Measurements from ENCODE around the gene SART1.
"Not testable (repeated sequence)": the region's sequence is repeated elsewhere in the genome, so short reads cannot be mapped to it uniquely, and the experiment has no call there.

SART1 gene

DNA sequence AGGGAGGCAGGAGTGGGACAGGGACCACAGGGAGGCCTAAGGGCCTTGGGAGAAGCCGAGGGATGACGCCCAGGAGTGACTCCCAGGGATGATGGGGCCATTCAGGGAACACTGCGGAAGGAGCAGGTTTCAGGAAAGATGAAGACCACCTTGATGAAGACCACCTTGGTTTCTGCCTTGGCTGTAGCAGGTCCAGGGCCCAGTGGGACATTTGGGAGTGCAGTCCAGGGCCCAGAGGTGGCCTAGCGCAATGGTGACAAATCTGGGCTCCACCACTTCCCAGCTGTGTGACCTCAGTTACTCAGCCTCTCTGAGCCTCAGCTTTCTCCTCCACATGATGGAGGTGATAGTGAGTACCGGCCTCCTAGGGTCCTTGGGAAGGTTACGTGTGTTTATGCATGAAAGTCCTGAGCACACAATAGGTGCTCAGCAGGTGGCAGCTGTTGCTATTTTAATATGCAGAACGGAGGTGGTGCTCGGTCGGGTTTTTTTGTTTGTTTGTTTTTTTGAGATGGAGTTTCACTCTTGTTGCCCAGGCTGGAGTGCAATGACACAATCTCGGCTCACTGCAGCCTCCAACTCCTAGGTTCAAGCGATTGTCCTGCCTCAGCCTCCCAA lies 15.5 kb upstream of the SART1 start:
- no peak overlapping the region for H3K9ac ChIP-seq (ENCODE audit: low read length in 5 of 5)
- H3K27ac ChIP-seq (ENCODE audit: low read depth, low read length) = no peak overlapping the region
- H3K4me1 ChIP-seq (ENCODE audit: control insufficient read depth in 5 of 5, insufficient read depth in 5 of 5, low read length in 5 of 5) = peaks cover 0 to 7% (median 0%) of the 10 kb centered on the region in 5 donors
- H3K36me3 ChIP-seq (ENCODE audit: control insufficient read depth in 5 of 5, insufficient read depth in 5 of 5, low read length in 5 of 5) = no peaks in the 10 kb centered on the region
- H3K9me3 ChIP-seq (ENCODE audit: control insufficient read depth in 5 of 5, low read length in 5 of 5) = no peaks in the 10 kb centered on the region
- H3K4me3 ChIP-seq (ENCODE audit: low read depth in 1 of 5, low read length in 5 of 5) = no peak overlapping the region
- H3K27me3 ChIP-seq (ENCODE audit: control insufficient read depth in 5 of 5, insufficient read depth in 4 of 5, low read length in 5 of 5) = peaks cover 0 to 7% (median 4%) of the 10 kb centered on the region in 5 donors

DNA sequence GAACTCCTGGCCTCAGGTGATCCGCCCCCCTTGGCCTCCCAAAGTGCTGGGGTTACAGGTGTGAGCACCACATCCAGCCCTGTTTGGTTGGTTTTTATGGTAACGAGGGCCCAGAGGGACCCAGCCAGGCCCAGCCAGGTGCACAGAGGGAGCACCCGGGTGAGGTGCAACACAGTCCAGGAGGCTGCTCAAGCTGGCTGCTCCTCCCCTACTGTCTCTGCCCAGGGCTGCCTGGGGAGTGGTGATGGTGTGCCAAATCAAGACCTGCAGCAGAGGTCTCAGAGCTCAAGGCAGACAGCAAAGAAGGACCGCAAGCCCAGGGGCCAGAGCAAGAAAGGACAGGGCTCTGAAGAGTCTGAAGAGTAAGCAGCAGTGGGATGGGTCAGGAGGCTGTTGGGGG lies 14.9 kb upstream of the SART1 start:
- peaks cover 0 to 7% (median 4%) of the 10 kb centered on the region in 5 donors for H3K27me3 ChIP-seq (ENCODE audit: control insufficient read depth in 5 of 5, insufficient read depth in 4 of 5, low read length in 5 of 5)
- peaks cover 0 to 5% (median 0%) of the 10 kb centered on the region in 5 donors for H3K4me1 ChIP-seq (ENCODE audit: control insufficient read depth in 5 of 5, insufficient read depth in 5 of 5, low read length in 5 of 5)
- H3K9me3 ChIP-seq (ENCODE audit: control insufficient read depth in 5 of 5, low read length in 5 of 5) = no peaks in the 10 kb centered on the region
- no peak overlapping the region for H3K27ac ChIP-seq (ENCODE audit: low read depth, low read length)
- H3K9ac ChIP-seq (ENCODE audit: low read length in 5 of 5) = no peak overlapping the region
- H3K36me3 ChIP-seq (ENCODE audit: control insufficient read depth in 5 of 5, insufficient read depth in 5 of 5, low read length in 5 of 5) = no peaks in the 10 kb centered on the region
- H3K4me3 ChIP-seq (ENCODE audit: low read depth in 1 of 5, low read length in 5 of 5) = no peak overlapping the region

DNA sequence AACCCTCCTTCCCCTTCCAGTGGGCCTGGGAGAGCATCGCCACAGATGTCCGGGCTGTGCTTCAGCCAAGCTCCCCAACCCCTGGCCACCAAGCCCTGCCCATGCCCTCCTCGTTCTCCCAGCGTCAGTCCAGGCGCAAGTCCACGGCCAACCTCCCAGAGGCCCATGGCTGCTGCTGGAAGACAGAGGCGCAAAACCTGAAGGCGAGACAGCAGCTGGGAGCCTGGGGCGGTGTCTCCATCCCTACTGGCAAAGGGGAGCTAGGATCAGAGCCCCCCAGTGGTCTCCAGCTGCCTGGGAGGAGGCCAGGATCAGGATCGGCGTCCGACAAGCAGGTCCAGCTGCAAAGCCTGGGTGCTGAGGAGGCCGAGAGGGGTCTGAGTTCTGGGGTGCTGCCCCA lies 14.4 kb upstream of the SART1 start:
- H3K36me3 ChIP-seq (ENCODE audit: control insufficient read depth in 5 of 5, insufficient read depth in 5 of 5, low read length in 5 of 5) = no peaks in the 10 kb centered on the region
- peaks cover 0 to 7% (median 4%) of the 10 kb centered on the region in 5 donors for H3K27me3 ChIP-seq (ENCODE audit: control insufficient read depth in 5 of 5, insufficient read depth in 4 of 5, low read length in 5 of 5)
- no peak overlapping the region for H3K9ac ChIP-seq (ENCODE audit: low read length in 5 of 5)
- no peak overlapping the region for H3K4me3 ChIP-seq (ENCODE audit: low read depth in 1 of 5, low read length in 5 of 5)
- no peak overlapping the region for H3K27ac ChIP-seq (ENCODE audit: low read depth, low read length)
- H3K9me3 ChIP-seq (ENCODE audit: control insufficient read depth in 5 of 5, low read length in 5 of 5) = no peaks in the 10 kb centered on the region
- H3K4me1 ChIP-seq (ENCODE audit: control insufficient read depth in 5 of 5, insufficient read depth in 5 of 5, low read length in 5 of 5) = peaks cover 0 to under 1% (median 0%) of the 10 kb centered on the region in 5 donors

DNA sequence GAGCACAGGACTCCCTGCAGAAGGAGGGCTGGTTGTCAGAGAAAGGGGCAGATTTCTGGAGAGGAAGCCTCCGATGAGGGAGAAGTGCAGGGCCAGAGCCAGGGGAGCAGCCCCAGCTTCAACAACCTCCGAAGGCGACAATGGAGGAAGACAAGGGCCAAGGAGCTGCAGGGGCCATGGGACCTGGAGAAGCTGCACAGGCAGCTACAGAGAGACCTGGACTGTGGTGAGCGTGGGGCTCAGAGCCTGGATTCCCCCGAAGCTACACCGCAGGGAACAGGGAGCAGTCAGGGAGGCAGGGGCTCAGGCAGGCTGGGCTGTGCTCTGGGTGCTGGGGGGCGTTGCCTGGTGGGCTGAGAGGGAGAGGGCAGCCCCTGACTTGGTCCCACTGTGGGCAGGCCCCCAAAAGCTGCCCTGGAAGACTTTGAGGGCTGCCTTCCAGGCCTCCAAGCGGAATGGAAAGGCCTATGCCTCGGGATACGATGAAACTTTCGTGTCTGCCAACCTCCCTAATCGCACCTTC lies 13.9 kb upstream of the SART1 start:
- H3K9ac ChIP-seq (ENCODE audit: low read length in 5 of 5) = no peak overlapping the region
- H3K4me1 ChIP-seq (ENCODE audit: control insufficient read depth in 5 of 5, insufficient read depth in 5 of 5, low read length in 5 of 5) = no peaks in the 10 kb centered on the region
- H3K4me3 ChIP-seq (ENCODE audit: low read depth in 1 of 5, low read length in 5 of 5) = no peak overlapping the region
- peaks cover 0 to 7% (median 4%) of the 10 kb centered on the region in 5 donors for H3K27me3 ChIP-seq (ENCODE audit: control insufficient read depth in 5 of 5, insufficient read depth in 4 of 5, low read length in 5 of 5)
- H3K27ac ChIP-seq (ENCODE audit: low read depth, low read length) = no peak overlapping the region
- no peaks in the 10 kb centered on the region for H3K9me3 ChIP-seq (ENCODE audit: control insufficient read depth in 5 of 5, low read length in 5 of 5)
- no peaks in the 10 kb centered on the region for H3K36me3 ChIP-seq (ENCODE audit: control insufficient read depth in 5 of 5, insufficient read depth in 5 of 5, low read length in 5 of 5)

DNA sequence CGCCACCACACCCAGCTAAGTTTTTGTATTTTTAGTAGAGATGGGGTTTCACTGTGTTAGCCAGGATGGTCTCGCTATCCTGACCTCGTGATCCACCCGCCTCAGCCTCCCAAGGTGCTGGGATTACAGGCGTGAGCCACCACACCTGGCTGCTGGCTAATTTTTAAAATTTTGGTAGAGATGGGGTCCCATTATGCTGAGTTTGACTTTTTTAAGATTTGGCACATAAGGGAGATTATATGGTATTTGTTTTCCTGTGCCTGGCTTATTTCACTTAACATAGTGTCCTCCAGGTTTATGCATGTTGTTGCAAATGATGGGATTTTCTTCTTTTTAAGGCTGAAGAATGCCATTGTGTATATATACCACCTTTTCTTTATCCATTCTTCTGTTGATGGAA lies 10.8 kb upstream of the SART1 start:
- not testable (repeated sequence) for H3K4me3 ChIP-seq (ENCODE audit: low read depth in 1 of 5, low read length in 5 of 5); H3K27me3 ChIP-seq (ENCODE audit: control insufficient read depth in 5 of 5, insufficient read depth in 4 of 5, low read length in 5 of 5); H3K9me3 ChIP-seq (ENCODE audit: control insufficient read depth in 5 of 5, low read length in 5 of 5); H3K4me1 ChIP-seq (ENCODE audit: control insufficient read depth in 5 of 5, insufficient read depth in 5 of 5, low read length in 5 of 5); H3K36me3 ChIP-seq (ENCODE audit: control insufficient read depth in 5 of 5, insufficient read depth in 5 of 5, low read length in 5 of 5); H3K27ac ChIP-seq (ENCODE audit: low read depth, low read length); H3K9ac ChIP-seq (ENCODE audit: low read length in 5 of 5)

DNA sequence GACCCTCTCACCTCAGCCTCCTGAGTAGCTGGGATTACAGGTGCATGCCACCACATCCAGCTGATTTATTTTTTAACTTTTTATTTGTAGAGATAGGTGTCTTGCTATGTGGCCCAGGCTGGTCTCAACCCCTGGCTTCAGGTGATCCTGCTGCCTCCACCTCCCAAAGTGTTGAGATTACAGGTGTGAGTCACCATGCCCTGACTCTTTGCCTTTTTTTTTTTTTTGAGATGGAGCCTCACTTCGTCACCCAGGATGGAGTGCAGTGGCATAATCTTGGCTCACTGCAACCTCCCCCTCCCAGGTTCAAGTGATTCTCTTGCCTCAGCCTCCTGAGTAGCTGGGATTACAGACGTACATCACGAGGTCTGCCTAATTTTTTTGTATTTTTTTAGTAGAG lies 9.9 kb upstream of the SART1 start:
- not testable (repeated sequence) for H3K4me1 ChIP-seq (ENCODE audit: control insufficient read depth in 5 of 5, insufficient read depth in 5 of 5, low read length in 5 of 5); H3K9ac ChIP-seq (ENCODE audit: low read length in 5 of 5); H3K4me3 ChIP-seq (ENCODE audit: low read depth in 1 of 5, low read length in 5 of 5); H3K27ac ChIP-seq (ENCODE audit: low read depth, low read length); H3K36me3 ChIP-seq (ENCODE audit: control insufficient read depth in 5 of 5, insufficient read depth in 5 of 5, low read length in 5 of 5); H3K9me3 ChIP-seq (ENCODE audit: control insufficient read depth in 5 of 5, low read length in 5 of 5); H3K27me3 ChIP-seq (ENCODE audit: control insufficient read depth in 5 of 5, insufficient read depth in 4 of 5, low read length in 5 of 5)

DNA sequence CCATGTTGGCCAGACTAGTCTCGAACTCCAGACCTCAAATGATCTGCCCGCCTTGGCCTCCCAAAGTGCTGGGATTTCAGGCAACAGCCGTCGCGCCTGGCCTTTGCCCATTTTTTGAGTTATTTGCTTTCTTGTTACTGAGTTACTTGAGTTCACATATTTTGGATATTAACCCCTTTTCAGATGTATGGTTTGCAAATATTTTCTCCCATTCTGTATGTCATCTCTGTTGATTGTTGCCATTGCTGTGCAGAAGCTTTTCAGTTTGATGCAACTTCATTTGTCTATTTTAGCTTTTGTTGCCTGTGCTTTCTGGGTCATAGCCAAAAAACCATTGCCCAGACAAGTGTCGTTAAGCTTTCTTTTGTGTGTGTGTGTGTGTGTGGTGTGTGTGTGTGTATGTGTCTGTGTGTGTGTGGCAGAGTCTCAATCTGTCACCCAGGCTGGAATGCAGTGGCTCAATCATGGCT lies 9.4 kb upstream of the SART1 start:
- peaks cover 4 to 9% (median 5%) of the 10 kb centered on the region in 5 donors for H3K27me3 ChIP-seq (ENCODE audit: control insufficient read depth in 5 of 5, insufficient read depth in 4 of 5, low read length in 5 of 5)
- no peaks in the 10 kb centered on the region for H3K9me3 ChIP-seq (ENCODE audit: control insufficient read depth in 5 of 5, low read length in 5 of 5)
- H3K4me1 ChIP-seq (ENCODE audit: control insufficient read depth in 5 of 5, insufficient read depth in 5 of 5, low read length in 5 of 5) = no peaks in the 10 kb centered on the region
- H3K9ac ChIP-seq (ENCODE audit: low read length in 5 of 5) = no peak overlapping the region
- no peaks in the 10 kb centered on the region for H3K36me3 ChIP-seq (ENCODE audit: control insufficient read depth in 5 of 5, insufficient read depth in 5 of 5, low read length in 5 of 5)
- H3K27ac ChIP-seq (ENCODE audit: low read depth, low read length) = no peak overlapping the region
- no peak overlapping the region for H3K4me3 ChIP-seq (ENCODE audit: low read depth in 1 of 5, low read length in 5 of 5)

DNA sequence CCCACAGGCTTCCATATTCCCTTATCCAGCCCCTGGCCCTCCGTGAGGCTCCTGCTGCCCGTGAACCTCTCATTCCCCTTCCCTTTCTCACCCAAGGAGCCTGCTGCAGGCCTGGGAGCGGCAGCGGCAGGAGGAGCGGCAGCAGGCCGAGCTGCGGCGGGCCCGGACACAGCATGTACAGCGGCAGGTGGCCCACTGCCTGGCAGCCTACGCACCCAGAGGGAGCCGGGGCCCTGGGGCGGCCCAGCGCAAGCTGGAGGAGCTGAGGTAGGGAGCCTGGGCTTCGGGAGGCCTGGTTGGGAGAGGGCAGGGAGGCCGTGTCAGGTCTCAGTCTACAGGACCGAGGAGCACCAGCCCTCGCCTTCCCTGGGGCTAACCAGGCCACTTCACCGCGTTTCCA lies 8.1 kb upstream of the SART1 start:
- no peak overlapping the region for H3K9ac ChIP-seq (ENCODE audit: low read length in 5 of 5)
- H3K36me3 ChIP-seq (ENCODE audit: control insufficient read depth in 5 of 5, insufficient read depth in 5 of 5, low read length in 5 of 5) = no peaks in the 10 kb centered on the region
- no peaks in the 10 kb centered on the region for H3K4me1 ChIP-seq (ENCODE audit: control insufficient read depth in 5 of 5, insufficient read depth in 5 of 5, low read length in 5 of 5)
- H3K27ac ChIP-seq (ENCODE audit: low read depth, low read length) = no peak overlapping the region
- peaks cover 3 to 7% (median 5%) of the 10 kb centered on the region in 5 donors for H3K27me3 ChIP-seq (ENCODE audit: control insufficient read depth in 5 of 5, insufficient read depth in 4 of 5, low read length in 5 of 5)
- no peaks in the 10 kb centered on the region for H3K9me3 ChIP-seq (ENCODE audit: control insufficient read depth in 5 of 5, low read length in 5 of 5)
- H3K4me3 ChIP-seq (ENCODE audit: low read depth in 1 of 5, low read length in 5 of 5) = no peak overlapping the region

DNA sequence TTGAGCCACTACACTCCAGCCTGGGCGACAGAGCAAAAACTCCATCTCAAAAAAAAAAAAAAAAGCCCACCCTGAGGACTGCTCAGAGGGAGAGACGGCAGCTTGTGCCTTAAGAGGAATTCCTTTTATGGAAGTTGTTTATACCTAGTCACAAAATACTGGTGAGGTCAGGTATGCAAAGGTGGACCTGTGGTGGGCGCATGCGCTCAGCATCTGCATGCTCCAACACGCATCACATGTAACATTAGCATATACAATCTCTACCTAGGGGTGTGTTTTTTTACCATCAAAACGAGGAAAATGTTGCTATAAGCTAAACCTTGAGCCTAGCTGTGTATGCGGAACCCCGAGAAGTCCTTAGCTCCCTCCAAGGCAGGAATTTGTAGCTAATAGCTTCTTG lies 6.8 kb upstream of the SART1 start:
- no peaks in the 10 kb centered on the region for H3K36me3 ChIP-seq (ENCODE audit: control insufficient read depth in 5 of 5, insufficient read depth in 5 of 5, low read length in 5 of 5)
- H3K4me3 ChIP-seq (ENCODE audit: low read depth in 1 of 5, low read length in 5 of 5) = no peak overlapping the region
- peaks cover 4 to 7% (median 6%) of the 10 kb centered on the region in 5 donors for H3K27me3 ChIP-seq (ENCODE audit: control insufficient read depth in 5 of 5, insufficient read depth in 4 of 5, low read length in 5 of 5)

DNA sequence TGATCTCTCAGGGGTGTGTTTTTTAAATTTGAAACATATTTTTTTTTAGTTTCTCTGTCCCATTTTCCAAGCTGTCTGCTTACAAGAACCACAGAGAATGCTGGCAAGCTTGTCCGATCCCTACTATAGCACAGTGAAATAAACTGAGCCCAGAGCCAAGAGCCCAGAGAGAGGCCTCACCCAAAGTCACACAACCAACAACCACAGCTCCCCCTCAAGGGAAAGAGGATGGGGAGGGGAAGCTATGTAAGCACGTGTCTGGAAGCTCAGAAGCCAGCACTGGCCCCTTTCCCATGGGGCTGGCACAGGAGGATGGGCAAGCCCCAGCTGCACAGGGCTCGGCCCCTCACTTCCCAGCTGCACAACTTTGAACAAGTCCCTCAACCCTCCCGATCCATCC lies 3.2 kb upstream of the SART1 start:
- peaks cover 7 to 19% (median 17%) of the 10 kb centered on the region in 5 donors for H3K4me1 ChIP-seq (ENCODE audit: control insufficient read depth in 5 of 5, insufficient read depth in 5 of 5, low read length in 5 of 5)
- H3K27me3 ChIP-seq (ENCODE audit: control insufficient read depth in 5 of 5, insufficient read depth in 4 of 5, low read length in 5 of 5) = peaks cover 4 to 7% (median 6%) of the 10 kb centered on the region in 5 donors
- no peak overlapping the region for H3K4me3 ChIP-seq (ENCODE audit: low read depth in 1 of 5, low read length in 5 of 5)
- no peak overlapping the region for H3K27ac ChIP-seq (ENCODE audit: low read depth, low read length)
- no peak overlapping the region for H3K9ac ChIP-seq (ENCODE audit: low read length in 5 of 5)
- no peaks in the 10 kb centered on the region for H3K36me3 ChIP-seq (ENCODE audit: control insufficient read depth in 5 of 5, insufficient read depth in 5 of 5, low read length in 5 of 5)
- no peaks in the 10 kb centered on the region for H3K9me3 ChIP-seq (ENCODE audit: control insufficient read depth in 5 of 5, low read length in 5 of 5)

More for the DNA sequence above, 6.8 kb upstream of the SART1 start:
- Histone ChIP-seq H3K4me1 (ENCODE audit: control insufficient read depth in 5 of 5, insufficient read depth in 5 of 5, low read length in 5 of 5) (no peaks in the 10 kb centered on the region), H3K9ac (ENCODE audit: low read length in 5 of 5) (no peak overlapping the region), H3K27ac (ENCODE audit: low read depth, low read length) (no peak overlapping the region), H3K9me3 (ENCODE audit: control insufficient read depth in 5 of 5, low read length in 5 of 5) (no peaks in the 10 kb centered on the region)

Data from subcutaneous abdominal adipose tissue (tissue), 5 donors.